Thyroid gland (tissue), 4 donors: ENCODE measurements around the gene MESD.

Experiments
- POLR2A ChIP-seq, 2 donors: fragments of 450-650 bp; IDR thresholded peaks; one replicate each; pipeline ENCODE4 v1.6.1; 2017; ENCODE audit warnings: antibody characterized with exemption in 2 of 2, mild to moderate bottlenecking in 2 of 2, moderate library complexity in 1 of 2
- TF ChIP-seq, protein P1 (sequence below), 6 experiments: fragments of 200-600 bp in 3 of 6; fragments of 450-650 bp in 3 of 6; sonication (generic) in 3 of 6; IDR thresholded peaks; one replicate each; pipeline ENCODE4 v1.5.1; 2016 to 2019; ENCODE audit warnings: antibody characterized with exemption in 6 of 6, mild to moderate bottlenecking in 2 of 6, inconsistent platforms in 1 of 6, moderate library complexity in 1 of 6

DNA sequence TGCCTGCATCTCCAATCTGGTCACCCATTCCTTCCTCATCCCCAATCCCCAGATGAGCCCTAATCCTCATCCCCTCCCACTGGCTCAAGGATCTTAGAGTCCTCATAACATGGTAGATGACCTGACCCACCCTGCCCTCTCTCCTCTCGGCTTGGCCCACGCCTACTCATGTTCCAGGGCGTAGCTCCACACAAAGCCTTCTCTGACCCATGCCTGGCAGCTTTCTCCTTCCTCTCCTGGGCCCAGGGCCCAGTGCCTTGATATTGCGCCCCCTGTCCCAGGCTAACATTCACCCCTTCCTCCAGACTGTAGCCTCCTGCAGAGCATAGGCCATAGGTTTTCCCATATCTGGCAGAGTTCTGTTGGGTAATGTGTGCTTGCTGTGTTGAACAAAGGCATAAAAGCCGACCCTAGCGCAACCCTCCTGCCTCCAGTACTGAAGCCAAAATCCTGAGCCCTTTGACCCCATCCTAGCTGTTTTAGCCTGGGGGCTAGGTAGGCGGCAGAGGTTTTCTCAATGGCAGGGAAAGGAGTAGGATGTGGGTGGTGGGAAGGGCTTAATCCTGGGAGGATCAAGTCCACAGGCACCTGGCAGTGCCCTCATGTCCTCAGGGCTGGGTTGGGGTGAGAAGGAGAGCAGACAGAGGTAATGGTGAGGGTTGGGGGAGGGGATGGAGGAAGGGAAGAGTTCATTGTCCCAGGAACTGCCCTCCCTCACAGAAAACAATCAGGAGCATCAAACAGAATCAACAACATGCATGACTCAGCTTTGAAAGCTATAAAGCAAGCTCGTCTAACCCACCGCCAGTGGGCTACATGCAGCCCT lies 35.5 kb downstream of the MESD start:
- TF ChIP-seq, protein P1, sequence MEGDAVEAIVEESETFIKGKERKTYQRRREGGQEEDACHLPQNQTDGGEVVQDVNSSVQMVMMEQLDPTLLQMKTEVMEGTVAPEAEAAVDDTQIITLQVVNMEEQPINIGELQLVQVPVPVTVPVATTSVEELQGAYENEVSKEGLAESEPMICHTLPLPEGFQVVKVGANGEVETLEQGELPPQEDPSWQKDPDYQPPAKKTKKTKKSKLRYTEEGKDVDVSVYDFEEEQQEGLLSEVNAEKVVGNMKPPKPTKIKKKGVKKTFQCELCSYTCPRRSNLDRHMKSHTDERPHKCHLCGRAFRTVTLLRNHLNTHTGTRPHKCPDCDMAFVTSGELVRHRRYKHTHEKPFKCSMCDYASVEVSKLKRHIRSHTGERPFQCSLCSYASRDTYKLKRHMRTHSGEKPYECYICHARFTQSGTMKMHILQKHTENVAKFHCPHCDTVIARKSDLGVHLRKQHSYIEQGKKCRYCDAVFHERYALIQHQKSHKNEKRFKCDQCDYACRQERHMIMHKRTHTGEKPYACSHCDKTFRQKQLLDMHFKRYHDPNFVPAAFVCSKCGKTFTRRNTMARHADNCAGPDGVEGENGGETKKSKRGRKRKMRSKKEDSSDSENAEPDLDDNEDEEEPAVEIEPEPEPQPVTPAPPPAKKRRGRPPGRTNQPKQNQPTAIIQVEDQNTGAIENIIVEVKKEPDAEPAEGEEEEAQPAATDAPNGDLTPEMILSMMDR (IDR thresholded peaks at IDR 0.05) = no peak
- TF ChIP-seq POLR2A (IDR thresholded peaks at IDR 0.05) = no peak
